Endodermal cell (in vitro differentiated cells): Measurements from ENCODE around the gene CMIP. TPM values are rescaled to one million over a fixed set of nuclear protein-coding genes. Genes with fewer than 3 reads are reported as not detected.

Experiments used
- DNase-seq: peaks from one replicate; pipeline ENCODE4 v3.0.0-alpha.2; 2017
- H3K27ac ChIP-seq: 2 replicates; pipeline ENCODE4 v1.5.1; 2013; ENCODE audit warnings: mild to moderate bottlenecking, low read depth, low read length, moderate library complexity
- H3K27me3 ChIP-seq: 2 replicates; pipeline ENCODE4 v1.6.1; 2013; ENCODE audit warnings: mild to moderate bottlenecking, low read length, moderate library complexity; ENCODE audit not compliant: insufficient read depth, control insufficient read depth, poor library complexity, severe bottlenecking
- H3K36me3 ChIP-seq: 2 replicates; pipeline ENCODE4 v1.7.0; 2013; ENCODE audit warnings: mild to moderate bottlenecking, low read length, moderate library complexity; ENCODE audit not compliant: control insufficient read depth, insufficient read depth
- H3K4me1 ChIP-seq: one replicate; pipeline ENCODE4 v1.7.0; 2013; ENCODE audit warnings: low read length; ENCODE audit not compliant: control insufficient read depth, insufficient read depth
- H3K4me3 ChIP-seq: 2 replicates; pipeline ENCODE4 v1.5.1; 2013; ENCODE audit warnings: mild to moderate bottlenecking, low read length, moderate library complexity
- H3K9ac ChIP-seq: 2 replicates; pipeline ENCODE4 v1.6.1; 2013; ENCODE audit warnings: mild to moderate bottlenecking, low read length, moderate library complexity; ENCODE audit not compliant: poor library complexity, severe bottlenecking; ENCODE audit errors: extremely low read depth
- H3K9me3 ChIP-seq: 2 replicates; pipeline ENCODE4 v1.6.1; 2013; ENCODE audit warnings: mild to moderate bottlenecking, low read length, moderate library complexity; ENCODE audit not compliant: control insufficient read depth
- H3K27ac Mint-ChIP-seq: 2 replicates; pipeline ENCODE4 v1.8.0; 2020; ENCODE audit warnings: mixed read lengths
- H3K27me3 Mint-ChIP-seq: 2 replicates; pipeline ENCODE4 v1.8.0; 2021; ENCODE audit warnings: mild to moderate bottlenecking, mixed read lengths; ENCODE audit not compliant: insufficient read depth
- H3K36me3 Mint-ChIP-seq: 2 replicates; pipeline ENCODE4 v1.8.0; 2020; ENCODE audit warnings: low read depth, mixed read lengths
- H3K4me1 Mint-ChIP-seq: 2 replicates; pipeline ENCODE4 v1.8.0; 2020; ENCODE audit warnings: mixed read lengths
- H3K4me3 Mint-ChIP-seq: 2 replicates; pipeline ENCODE4 v1.8.0; 2020; ENCODE audit warnings: mild to moderate bottlenecking, moderate library complexity, mixed read lengths
- H3K9me3 Mint-ChIP-seq: 2 replicates; pipeline ENCODE4 v1.8.0; 2020; ENCODE audit warnings: mild to moderate bottlenecking, mixed read lengths
- CTCF ChIP-seq: fragments of 200-600 bp; sonication (generic); conservative IDR thresholded peaks from 2 replicates; pipeline ENCODE4 v1.5.0; 2021; ENCODE audit warnings: antibody characterized with exemption, mild to moderate bottlenecking
- WGBS, 2 experiments: methylation state at CpG; one replicate each; pipeline versions ENCODE4 v1.1.5 to v1.1.7; 2013; ENCODE audit warnings: missing lambda C conversion rate in 2 of 2, mixed read lengths in 1 of 2; ENCODE audit not compliant: insufficient coverage in 1 of 2, insufficient read length in 1 of 2; 5-methylcytosine and 5-hydroxymethylcytosine counted together
- total RNA-seq, 2 donors: library from RNA; stranded (reverse); fragmentation: NEBNext Ultra II Directional in 1 of 2; extraction: Animal tissue kit (Norgen Biotek cat#: 25700) in 1 of 2; gene quantifications; 2 replicates in 1 of 2; 3 replicates in 1 of 2; pipeline ENCODE4 v1.2.1, GENCODE V29; 2021

CMIP gene
- total RNA-seq, 2 donors from 2014 or later = 64.0 to 64.7 TPM

- no peak for DNase-seq
- TF ChIP-seq CTCF = no peak
- no peak overlapping the region for H3K9ac ChIP-seq
- H3K27me3 ChIP-seq = no peaks in the 10 kb centered on the region
- peak overlapping the region; percentile 42 for H3K27ac ChIP-seq
- H3K27me3 Mint-ChIP-seq = no peaks in the 10 kb centered on the region
- WGBS, 2 experiments = 92 to 94% methylated on average over 8 to 9 of the region's 9 CpGs
- H3K4me1 Mint-ChIP-seq = peaks cover 19% of the 10 kb centered on the region
- peaks cover 7% of the 10 kb centered on the region for H3K9me3 ChIP-seq
- no peak overlapping the region for H3K4me3 Mint-ChIP-seq
- H3K27ac Mint-ChIP-seq = peak overlapping the region; percentile 78
- H3K36me3 ChIP-seq = peaks cover 28% of the 10 kb centered on the region
- peaks cover 8% of the 10 kb centered on the region for H3K9me3 Mint-ChIP-seq
- no peak overlapping the region for H3K4me3 ChIP-seq
- H3K36me3 Mint-ChIP-seq = peaks cover 36% of the 10 kb centered on the region
- H3K4me1 ChIP-seq = peaks cover 2% of the 10 kb centered on the region
Measured at GRCh38 chr16:81620796-81621195, 176.2 kb downstream of the CMIP start.

GRCh38 chr16:81621496-81621895 lies 176.9 kb downstream of the CMIP start:
- H3K27ac Mint-ChIP-seq = no peak overlapping the region
- peaks cover 8% of the 10 kb centered on the region for H3K9me3 Mint-ChIP-seq
- Histone ChIP-seq H3K4me3 (no peak overlapping the region), H3K27me3 (no peaks in the 10 kb centered on the region), H3K9ac (no peak overlapping the region), H3K9me3 (peaks cover 7% of the 10 kb centered on the region), H3K27ac (no peak overlapping the region), H3K36me3 (peaks cover 28% of the 10 kb centered on the region), H3K4me1 (peaks cover 2% of the 10 kb centered on the region)
- DNase-seq = no peak
- H3K27me3 Mint-ChIP-seq = no peaks in the 10 kb centered on the region
- TF ChIP-seq CTCF = no peak
- H3K4me3 Mint-ChIP-seq = no peak overlapping the region
- peaks cover 16% of the 10 kb centered on the region for H3K4me1 Mint-ChIP-seq
- 90 to 94% methylated on average over 7 to 8 of the region's 8 CpGs for WGBS, 2 experiments
- peaks cover 36% of the 10 kb centered on the region for H3K36me3 Mint-ChIP-seq

GRCh38 chr16:81623365-81624102 lies 178.9 kb downstream of the CMIP start:
- WGBS, 2 experiments = 91 to 92% methylated on average over 5 of the region's 5 CpGs
- Histone ChIP-seq H3K4me3 (no peak overlapping the region), H3K4me1 (no peaks in the 10 kb centered on the region), H3K9ac (no peak overlapping the region), H3K27me3 (no peaks in the 10 kb centered on the region), H3K36me3 (peaks cover 13% of the 10 kb centered on the region), H3K27ac (no peak overlapping the region), H3K9me3 (no peaks in the 10 kb centered on the region)
- no peaks in the 10 kb centered on the region for H3K27me3 Mint-ChIP-seq
- peak; percentile 78 for DNase-seq
- peaks cover 6% of the 10 kb centered on the region for H3K4me1 Mint-ChIP-seq
- H3K27ac Mint-ChIP-seq = peak overlapping the region; percentile 41
- H3K4me3 Mint-ChIP-seq = no peak overlapping the region
- peaks cover 3% of the 10 kb centered on the region for H3K9me3 Mint-ChIP-seq
- TF ChIP-seq CTCF = peak; percentile 74
- peaks cover 19% of the 10 kb centered on the region for H3K36me3 Mint-ChIP-seq
